A549 (cell line): ENCODE data around the gene LY6G6C. TPM values are rescaled to one million over a fixed set of nuclear protein-coding genes. Genes with fewer than 3 reads are reported as not detected.

ENCODE experiments used
- ATAC-seq, 2 experiments: fragments of 200-7000 bp in 1 of 2; fragments of >200 bp in 1 of 2; cut with Nextera tagmentation in 1 of 2; cut with Tn5 transposase in 1 of 2; 3 replicates each; pipeline versions ENCODE4 v1.8.0 to v1.9.1; 2018 to 2020; ENCODE audit warnings: mild to moderate bottlenecking in 1 of 2, moderate library complexity in 1 of 2
- CTCF ChIA-PET: fragments of 300-600 bp; sonication (Branson Sonifier 250); formaldehyde crosslinking; extraction: SDS; loops from one replicate; lab custom pipeline; 2021; ENCODE audit warnings: antibody characterized with exemption, inconsistent platforms; lab: Yijun Ruan, JAX
- POLR2A ChIA-PET: fragments of 350-600 bp; formaldehyde crosslinking; extraction: SDS; loops from one replicate; lab custom pipeline; 2021; ENCODE audit warnings: antibody characterized with exemption, inconsistent platforms; lab: Yijun Ruan, JAX
- DNase-seq, 2 experiments: peaks; one replicate each; pipeline versions ENCODE4 v3.0.0 to v3.0.0-alpha.2; 2011 to 2016; ENCODE audit warnings: low read depth in 1 of 2, low spot score in 1 of 2
- FAIRE-seq: peaks from 2 replicates; lab custom pipeline; 2011; peaks lifted over from hg19 to GRCh38; lab: Jason Lieb, UNC
- H3K27ac ChIP-seq, 2 experiments: fragments of >200 bp; sonication (Bioruptor Twin); formaldehyde crosslinking; 3 replicates each; pipeline ENCODE4 v1.5.1; 2016 to 2017
- H3K4me1 ChIP-seq: fragments of >200 bp; sonication (Bioruptor Twin); formaldehyde crosslinking; 3 replicates; pipeline ENCODE4 v1.6.1; 2016
- H3K4me2 ChIP-seq: fragments of >200 bp; sonication (Bioruptor Twin); formaldehyde crosslinking; 3 replicates; pipeline ENCODE4 v1.6.1; 2016
- H3K4me3 ChIP-seq: fragments of >200 bp; sonication (Bioruptor Twin); formaldehyde crosslinking; 3 replicates; pipeline ENCODE4 v1.5.1; 2016
- H3K9me3 ChIP-seq: fragments of >200 bp; sonication (Bioruptor Twin); formaldehyde crosslinking; 3 replicates; pipeline ENCODE4 v1.6.1; 2016
- BHLHE40 ChIP-seq: IDR thresholded peaks from 2 replicates; pipeline ENCODE4 v1.6.1; 2012; ENCODE audit warnings: low read depth, low read length, inconsistent platforms
- CTCF ChIP-seq: fragments of >200 bp; sonication (Bioruptor Twin); formaldehyde crosslinking; IDR thresholded peaks from 3 replicates; pipeline ENCODE4 v1.5.1; 2016
- E2F6 ChIP-seq: IDR thresholded peaks from 2 replicates; pipeline ENCODE4 v1.6.1; 2012; ENCODE audit warnings: low read depth, borderline replicate concordance
- ELK1 ChIP-seq: fragments of 150-350 bp; IDR thresholded peaks from 2 replicates; pipeline ENCODE4 v1.6.1; 2014; ENCODE audit warnings: low read depth, mild to moderate bottlenecking, low read length
- FOSB ChIP-seq: fragments of 250-450 bp; sonication (Bioruptor Pico); IDR thresholded peaks from 2 replicates; pipeline ENCODE4 v1.5.0; 2020; ENCODE audit warnings: mild to moderate bottlenecking, moderate library complexity
- FOXS1 ChIP-seq: fragments of 250-450 bp; sonication (Bioruptor Pico); IDR thresholded peaks from 2 replicates; pipeline ENCODE4 v1.5.0; 2020; ENCODE audit warnings: mild to moderate bottlenecking, moderate library complexity
- GATA3 ChIP-seq: IDR thresholded peaks from 2 replicates; pipeline ENCODE4 v1.6.1; 2012; ENCODE audit warnings: borderline replicate concordance
- HDAC2 ChIP-seq: fragments of 200-600 bp; sonication (generic); IDR thresholded peaks from 2 replicates; pipeline ENCODE4 v1.6.1; 2016
- HMGXB4 ChIP-seq: fragments of 250-450 bp; sonication (Bioruptor Pico); IDR thresholded peaks from 2 replicates; pipeline ENCODE4 v1.5.0; 2021; ENCODE audit warnings: mild to moderate bottlenecking, moderate library complexity, borderline replicate concordance
- HOXA7 ChIP-seq: fragments of 250-450 bp; sonication (Bioruptor Pico); IDR thresholded peaks from 2 replicates; pipeline ENCODE4 v1.5.0; 2020; ENCODE audit warnings: mild to moderate bottlenecking, moderate library complexity
- HOXB5 ChIP-seq: fragments of 250-450 bp; sonication (Bioruptor Pico); IDR thresholded peaks from 2 replicates; pipeline ENCODE4 v1.5.0; 2020; ENCODE audit warnings: mild to moderate bottlenecking, moderate library complexity
- JUN ChIP-seq, 2 experiments: fragments of >200 bp; sonication (Bioruptor Twin); formaldehyde crosslinking; IDR thresholded peaks; 2 replicates in 1 of 2; 3 replicates in 1 of 2; pipeline ENCODE4 v1.6.1; 2016 to 2017
- MAX ChIP-seq: IDR thresholded peaks from 2 replicates; pipeline ENCODE4 v1.6.1; 2012
- MAZ ChIP-seq: fragments of 150-350 bp; IDR thresholded peaks from 2 replicates; pipeline ENCODE4 v1.6.1; 2014; ENCODE audit warnings: antibody characterized with exemption, low read depth, low read length, borderline replicate concordance
- POLR2A ChIP-seq: IDR thresholded peaks from 2 replicates; pipeline ENCODE4 v1.6.1; 2012; ENCODE audit warnings: mild to moderate bottlenecking, low read length
- RARB ChIP-seq: fragments of 250-450 bp; sonication (Bioruptor Pico); IDR thresholded peaks from 2 replicates; pipeline ENCODE4 v1.8.0; 2021; ENCODE audit warnings: mild to moderate bottlenecking, moderate library complexity
- SMC3 ChIP-seq: fragments of >200 bp; sonication (Bioruptor Twin); formaldehyde crosslinking; IDR thresholded peaks from 3 replicates; pipeline ENCODE4 v1.6.1; 2018; ENCODE audit warnings: inconsistent platforms
- SREBF2 ChIP-seq: fragments of 450-650 bp; IDR thresholded peaks from 2 replicates; pipeline ENCODE4 v1.6.1; 2014; ENCODE audit warnings: mild to moderate bottlenecking, moderate library complexity
- ZFP36 ChIP-seq: fragments of 450-650 bp; IDR thresholded peaks from 2 replicates; pipeline ENCODE4 v1.6.1; 2014; ENCODE audit warnings: borderline replicate concordance; ENCODE audit not compliant: partially characterized antibody
- ZNF302 ChIP-seq: fragments of 250-450 bp; sonication (Bioruptor Pico); IDR thresholded peaks from 2 replicates; pipeline ENCODE4 v1.9.0; 2021; ENCODE audit warnings: inconsistent platforms, mild to moderate bottlenecking, moderate library complexity
- WGBS: methylation state at CpG from one replicate; pipeline ENCODE4 v1.1.6; 2017; ENCODE audit errors: missing lambda C conversion rate; 5-methylcytosine and 5-hydroxymethylcytosine counted together
- polyA plus RNA-seq, 4 experiments: library from polyadenylated mRNA; depleted of rRNA in 3 of 4; stranded (reverse); fragments of >200 nt; fragmentation: RNase III in 1 of 4; extraction: RNeasy Plus Mini Kit Qiagen cat#74134 plus additional on column Dnase treatment in 1 of 4; gene quantifications; 2 replicates in 3 of 4; 3 replicates in 1 of 4; pipeline ENCODE4 v1.2.3, GENCODE V29; 2011 to 2017

Gene LY6G6C
- polyA plus RNA-seq, 2 of the 4 experiments (the other 2 are of a cell fraction) = 0.08 to 0.21 TPM

- no peaks in the 10 kb centered on the region for H3K4me1 ChIP-seq
- CTCF ChIA-PET = interaction anchor here (1.1 to 3.9 kb wide), 5 partner anchors 9 to 40 kb away, joined by 3 to 10 read pairs (median 6); partner anchors contain the start of gene CLIC1
- no peak for TF ChIP-seq ZNF302 (CRISPR knock-in tag)
- no peak for TF ChIP-seq SREBF2
- no peak for TF ChIP-seq FOXS1 (CRISPR knock-in tag)
- no peak for TF ChIP-seq RARB (CRISPR knock-in tag)
- TF ChIP-seq HOXA7 (CRISPR knock-in tag) = no peak
- TF ChIP-seq CTCF = no peak
- no peak for TF ChIP-seq MAZ
- TF ChIP-seq E2F6 = no peak
- TF ChIP-seq SMC3 = no peak
- TF ChIP-seq MAX = no peak
- TF ChIP-seq GATA3 = no peak
- TF ChIP-seq, all 56 proteins: peak for 0
- Histone ChIP-seq H3K27ac (no peak within 1 kb of the TSS), H3K4me2 (no peak within 1 kb of the TSS), H3K4me3 (no peak within 1 kb of the TSS), H3K9me3 (no peaks in the 10 kb centered on the region)
- FAIRE-seq (no peak), DNase-seq (no peak), ATAC-seq (no peak)
- POLR2A ChIA-PET = interaction anchor here (1.2 kb wide), 1 partner anchor 83 kb away, joined by 3 read pairs; the partner anchor contains the start of gene LSM2
- WGBS = 84% methylated on average over 34 of the region's 46 CpGs
Measured at GRCh38 chr6:31723245-31723979, 1.9 kb upstream of the LY6G6C start, which contains the start of gene MPIG6B. Gene MPIG6B (plus strand): TSS chr6:31723373. CDS start chr6:31723384, 11 bp downstream.

- Histone ChIP-seq H3K4me3 (no peak overlapping the region), H3K9me3 (no peaks in the 10 kb centered on the region), H3K4me2 (no peak overlapping the region), H3K4me1 (no peaks in the 10 kb centered on the region), H3K27ac (no peak overlapping the region)
- ChIA-PET CTCF (interaction anchor here (0.9 to 1.6 kb wide), 4 partner anchors 9 to 108 kb away, joined by 3 to 6 read pairs (median 4); no protein-coding TSS in a partner anchor), POLR2A (no interaction called here)
- DNase-seq (no peak), FAIRE-seq (no peak), ATAC-seq (no peak)
- WGBS = 58% methylated on average over 3 of the region's 3 CpGs
- no peak for TF ChIP-seq BHLHE40
- TF ChIP-seq HDAC2 = no peak
- no peak for TF ChIP-seq ELK1
- no peak for TF ChIP-seq ZFP36
- no peak for TF ChIP-seq HOXA7 (CRISPR knock-in tag)
- TF ChIP-seq HOXB5 (CRISPR knock-in tag) = no peak
- TF ChIP-seq FOSB (CRISPR knock-in tag) = no peak
- TF ChIP-seq HMGXB4 (CRISPR knock-in tag) = no peak
- TF ChIP-seq JUN (IDR thresholded peaks at IDR 0.05) = no peak
- TF ChIP-seq POLR2A = no peak
- TF ChIP-seq RARB (CRISPR knock-in tag) = no peak
Measured at GRCh38 chr6:31722173-31722572, 627 bp upstream of the LY6G6C start.
